ENCODE measurements around the gene DKK1. TPM values are rescaled to one million over a fixed set of nuclear protein-coding genes. Genes with fewer than 3 reads are reported as not detected.

The DKK1 gene
- total RNA-seq, 4 donors from 2014 or later: 0.19 to 2.6 (median 0.59) TPM

GRCh38 chr10:52322323-52322722 lies 8.2 kb downstream of the DKK1 start:
- intact Hi-C loops (cut with DNase I): no loop called here
- no peak for DNase-seq
- Histone ChIP-seq H3K27ac (no peak overlapping the region), H3K36me3 (no peaks in the 10 kb centered on the region), H3K9me3 (no peaks in the 10 kb centered on the region), H3K4me1 (no peaks in the 10 kb centered on the region), H3K27me3 (no peaks in the 10 kb centered on the region), H3K4me3 (no peak overlapping the region)
- no peak for TF ChIP-seq CTCF (IDR thresholded peaks at IDR 0.05)
- no peak for TF ChIP-seq POLR2A (IDR thresholded peaks at IDR 0.05)
- WGBS, 2 donors: 86 to 92% methylated on average over 1 of the region's 1 CpG

- Histone ChIP-seq H3K4me1 (no peaks in the 10 kb centered on the region), H3K4me3 (no peak overlapping the region), H3K27me3 (no peaks in the 10 kb centered on the region), H3K9me3 (no peaks in the 10 kb centered on the region), H3K36me3 (no peaks in the 10 kb centered on the region), H3K27ac (no peak overlapping the region)
- intact Hi-C loops (cut with DNase I): no loop called here
- TF ChIP-seq POLR2A (IDR thresholded peaks at IDR 0.05): no peak
- TF ChIP-seq CTCF (IDR thresholded peaks at IDR 0.05): no peak
- WGBS, 2 donors: 77 to 94% methylated on average over 1 of the region's 1 CpG
- no peak for DNase-seq
Observed at GRCh38 chr10:52322936-52323335, 8.9 kb downstream of the DKK1 start.

GRCh38 chr10:52326382-52326781 lies 12.3 kb downstream of the DKK1 start:
- no peak overlapping the region for H3K4me3 ChIP-seq
- intact Hi-C loops (cut with DNase I): no loop called here

GRCh38 chr10:52331638-52332364 lies 17.7 kb downstream of the DKK1 start:
- TF ChIP-seq CTCF (IDR thresholded peaks at IDR 0.05) (no peak), POLR2A (IDR thresholded peaks at IDR 0.05) (no peak)
- Histone ChIP-seq H3K36me3 (no peaks in the 10 kb centered on the region), H3K4me1 (no peaks in the 10 kb centered on the region), H3K27ac (no peak overlapping the region), H3K27me3 (no peaks in the 10 kb centered on the region), H3K9me3 (no peaks in the 10 kb centered on the region), H3K4me3 (no peak overlapping the region)
- 67 to 72% methylated on average over 3 of the region's 3 CpGs for WGBS, 2 donors
- no peak for DNase-seq
- intact Hi-C loops (cut with DNase I): no loop called here

More at GRCh38 chr10:52326382-52326781, 12.3 kb downstream of the DKK1 start:
- TF ChIP-seq CTCF (IDR thresholded peaks at IDR 0.05) (no peak), POLR2A (IDR thresholded peaks at IDR 0.05) (no peak)
- no peak overlapping the region for H3K27ac ChIP-seq
- no peaks in the 10 kb centered on the region for H3K4me1 ChIP-seq
- H3K27me3 ChIP-seq: no peaks in the 10 kb centered on the region
- no peak for DNase-seq
- H3K9me3 ChIP-seq: no peaks in the 10 kb centered on the region
- 69 to 87% methylated on average over 2 of the region's 2 CpGs for WGBS, 2 donors
- H3K36me3 ChIP-seq: no peaks in the 10 kb centered on the region

- WGBS, 2 donors: 65 to 71% methylated on average over 5 of the region's 5 CpGs
- Histone ChIP-seq H3K9me3 (no peaks in the 10 kb centered on the region), H3K27me3 (no peaks in the 10 kb centered on the region), H3K36me3 (no peaks in the 10 kb centered on the region), H3K4me1 (no peaks in the 10 kb centered on the region), H3K4me3 (no peak overlapping the region), H3K27ac (no peak overlapping the region)
- TF ChIP-seq CTCF (IDR thresholded peaks at IDR 0.05) (no peak), POLR2A (IDR thresholded peaks at IDR 0.05) (no peak)
- DNase-seq: no peak
- intact Hi-C loops (cut with DNase I): no loop called here
Observed at GRCh38 chr10:52332815-52333214, 18.7 kb downstream of the DKK1 start.
